Measurements from ENCODE around the gene ETHE1.

The ETHE1 gene

DNA sequence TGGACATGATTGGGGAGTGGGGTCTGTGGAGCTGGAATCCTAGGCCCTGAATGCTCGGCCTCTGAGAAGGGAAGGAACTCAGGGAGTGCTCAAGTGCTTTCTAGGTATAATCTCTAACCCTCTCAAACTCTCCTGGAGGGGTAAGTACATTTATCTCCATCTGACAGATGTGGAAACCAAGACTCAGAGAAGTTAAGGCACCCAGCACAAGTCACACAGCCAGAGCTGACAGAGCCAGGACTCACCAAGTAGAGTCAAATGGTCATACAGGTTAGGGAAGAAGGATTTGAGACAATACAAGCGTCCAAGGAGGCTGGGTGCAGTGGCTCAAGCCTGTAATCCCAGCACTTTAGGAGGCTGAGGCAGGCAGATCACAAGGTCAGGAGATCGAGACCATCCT is 48.7 kb downstream of the ETHE1 start:
- H3K27me3 ChIP-seq (ENCODE audit: low read length): no peaks in the 10 kb centered on the region
- no peak overlapping the region for H3K4me2 ChIP-seq (ENCODE audit: low read depth, low read length, poor library complexity, severe bottlenecking)
- H3K79me2 ChIP-seq (ENCODE audit: insufficient read depth, low read length): no peaks in the 10 kb centered on the region
- no peaks in the 10 kb centered on the region for H3K9me3 ChIP-seq (ENCODE audit: insufficient read depth, low read length)
- no peaks in the 10 kb centered on the region for H3K9me2 ChIP-seq (replicated peaks; ENCODE audit: insufficient read depth, low read length)
- no peak overlapping the region for H3K4me3 ChIP-seq (ENCODE audit: insufficient read depth, low read length, poor library complexity, severe bottlenecking)
- no peaks in the 10 kb centered on the region for H3F3A ChIP-seq (ENCODE audit: insufficient read depth)
- H4K20me1 ChIP-seq (ENCODE audit: low read depth, low read length): no peaks in the 10 kb centered on the region
- H3K27ac ChIP-seq (ENCODE audit: low read depth, low read length): no peak overlapping the region
- no peaks in the 10 kb centered on the region for H3K36me3 ChIP-seq (ENCODE audit: low read length)
- H3K9ac ChIP-seq (ENCODE audit: low read length): no peak overlapping the region
- TF ChIP-seq, protein P1, sequence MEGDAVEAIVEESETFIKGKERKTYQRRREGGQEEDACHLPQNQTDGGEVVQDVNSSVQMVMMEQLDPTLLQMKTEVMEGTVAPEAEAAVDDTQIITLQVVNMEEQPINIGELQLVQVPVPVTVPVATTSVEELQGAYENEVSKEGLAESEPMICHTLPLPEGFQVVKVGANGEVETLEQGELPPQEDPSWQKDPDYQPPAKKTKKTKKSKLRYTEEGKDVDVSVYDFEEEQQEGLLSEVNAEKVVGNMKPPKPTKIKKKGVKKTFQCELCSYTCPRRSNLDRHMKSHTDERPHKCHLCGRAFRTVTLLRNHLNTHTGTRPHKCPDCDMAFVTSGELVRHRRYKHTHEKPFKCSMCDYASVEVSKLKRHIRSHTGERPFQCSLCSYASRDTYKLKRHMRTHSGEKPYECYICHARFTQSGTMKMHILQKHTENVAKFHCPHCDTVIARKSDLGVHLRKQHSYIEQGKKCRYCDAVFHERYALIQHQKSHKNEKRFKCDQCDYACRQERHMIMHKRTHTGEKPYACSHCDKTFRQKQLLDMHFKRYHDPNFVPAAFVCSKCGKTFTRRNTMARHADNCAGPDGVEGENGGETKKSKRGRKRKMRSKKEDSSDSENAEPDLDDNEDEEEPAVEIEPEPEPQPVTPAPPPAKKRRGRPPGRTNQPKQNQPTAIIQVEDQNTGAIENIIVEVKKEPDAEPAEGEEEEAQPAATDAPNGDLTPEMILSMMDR (IDR thresholded peaks at IDR 0.05; ENCODE audit: insufficient read depth, low read length, poor library complexity, severe bottlenecking): no peak
- TF ChIP-seq EZH2phosphoT487 (conservative IDR thresholded peaks at IDR 0.05; ENCODE audit: low read length): no peak
- H2AFZ ChIP-seq (ENCODE audit: low read depth, low read length, severe bottlenecking): no peak overlapping the region

DNA sequence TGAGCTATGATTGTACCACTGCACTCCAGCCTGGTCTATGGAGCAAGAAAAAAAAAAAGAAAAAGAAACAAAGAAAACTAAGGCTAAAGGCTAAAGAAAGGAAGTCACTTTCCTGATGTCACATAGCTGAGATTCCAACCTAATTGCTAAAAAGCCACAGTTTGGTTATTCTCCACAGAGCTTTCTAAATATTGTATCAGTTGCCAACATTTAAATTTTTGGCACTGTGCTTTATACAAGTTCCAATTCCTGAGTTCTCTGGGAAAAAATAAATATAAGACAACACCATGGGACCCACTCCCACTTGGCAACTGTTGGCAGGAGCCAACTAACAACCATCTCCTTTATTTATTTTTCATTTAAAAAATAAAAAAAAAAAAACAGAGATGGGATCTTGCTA is 50.4 kb downstream of the ETHE1 start:
- Histone ChIP-seq H3K9ac (ENCODE audit: low read length) (no peak overlapping the region), H4K20me1 (ENCODE audit: low read depth, low read length) (no peaks in the 10 kb centered on the region), H3K27ac (ENCODE audit: low read depth, low read length) (no peak overlapping the region), H3K4me3 (ENCODE audit: insufficient read depth, low read length, poor library complexity, severe bottlenecking) (no peak overlapping the region), H2AFZ (ENCODE audit: low read depth, low read length, severe bottlenecking) (no peak overlapping the region), H3K4me2 (ENCODE audit: low read depth, low read length, poor library complexity, severe bottlenecking) (no peak overlapping the region), H3K9me3 (ENCODE audit: insufficient read depth, low read length) (no peaks in the 10 kb centered on the region), H3K79me2 (ENCODE audit: insufficient read depth, low read length) (no peaks in the 10 kb centered on the region), H3K9me2 (replicated peaks; ENCODE audit: insufficient read depth, low read length) (no peaks in the 10 kb centered on the region), H3K36me3 (ENCODE audit: low read length) (no peaks in the 10 kb centered on the region), H3K27me3 (ENCODE audit: low read length) (no peaks in the 10 kb centered on the region), H3F3A (ENCODE audit: insufficient read depth) (no peaks in the 10 kb centered on the region)
- TF ChIP-seq, protein P1 (IDR thresholded peaks at IDR 0.05; ENCODE audit: insufficient read depth, low read length, poor library complexity, severe bottlenecking): no peak
- TF ChIP-seq EZH2phosphoT487 (conservative IDR thresholded peaks at IDR 0.05; ENCODE audit: low read length): no peak

DNA sequence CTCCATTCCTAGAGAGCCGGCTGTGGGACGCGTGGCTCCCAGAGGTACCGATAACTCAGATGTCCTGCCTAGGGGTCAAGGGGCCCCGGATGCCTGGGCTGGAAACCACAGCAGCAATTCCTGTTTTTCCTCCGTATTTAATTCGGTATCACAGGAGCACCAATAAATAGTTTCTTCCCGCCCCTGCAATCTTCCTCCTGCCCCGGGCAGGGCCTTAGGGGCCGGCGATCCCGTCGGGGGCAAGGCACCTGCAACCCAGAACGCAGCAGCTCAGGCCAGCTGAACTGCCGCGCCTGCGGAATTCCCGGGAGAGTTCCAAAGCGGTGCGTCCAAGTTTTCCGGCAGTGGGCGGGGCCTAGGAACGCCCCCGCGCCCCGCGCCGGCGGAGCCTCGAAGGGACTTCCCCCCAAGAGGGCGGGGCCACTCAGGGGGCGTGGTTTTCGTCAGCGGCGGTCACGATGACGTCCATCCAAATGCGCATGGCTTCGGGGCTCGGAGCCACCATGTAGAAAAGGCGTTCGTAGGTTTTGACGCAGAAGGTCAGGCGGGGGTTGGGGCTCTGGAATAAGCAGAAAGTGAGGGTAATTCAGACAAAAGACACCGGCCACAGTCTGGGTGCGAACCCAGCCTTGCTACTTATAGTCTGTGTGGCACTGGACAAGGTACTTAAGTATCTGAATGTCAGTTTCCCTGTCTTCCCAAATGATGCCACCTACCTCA is 51.9 kb downstream of the ETHE1 start:
- H3K9me2 ChIP-seq (replicated peaks; ENCODE audit: insufficient read depth, low read length): no peaks in the 10 kb centered on the region
- H2AFZ ChIP-seq (ENCODE audit: low read depth, low read length, severe bottlenecking): no peak overlapping the region
- no peaks in the 10 kb centered on the region for H3K27me3 ChIP-seq (ENCODE audit: low read length)
- no peaks in the 10 kb centered on the region for H3K79me2 ChIP-seq (ENCODE audit: insufficient read depth, low read length)
- H3F3A ChIP-seq (ENCODE audit: insufficient read depth): no peaks in the 10 kb centered on the region
- H4K20me1 ChIP-seq (ENCODE audit: low read depth, low read length): no peaks in the 10 kb centered on the region
- H3K9ac ChIP-seq (ENCODE audit: low read length): no peak overlapping the region
- TF ChIP-seq EZH2phosphoT487 (conservative IDR thresholded peaks at IDR 0.05; ENCODE audit: low read length): no peak
- TF ChIP-seq, protein P1 (IDR thresholded peaks at IDR 0.05; ENCODE audit: insufficient read depth, low read length, poor library complexity, severe bottlenecking): no peak
- no peak overlapping the region for H3K27ac ChIP-seq (ENCODE audit: low read depth, low read length)
- no peak overlapping the region for H3K4me3 ChIP-seq (ENCODE audit: insufficient read depth, low read length, poor library complexity, severe bottlenecking)
- peak overlapping the region; percentile 40 for H3K4me2 ChIP-seq (ENCODE audit: low read depth, low read length, poor library complexity, severe bottlenecking)
- no peaks in the 10 kb centered on the region for H3K9me3 ChIP-seq (ENCODE audit: insufficient read depth, low read length)
- H3K36me3 ChIP-seq (ENCODE audit: low read length): no peaks in the 10 kb centered on the region

All from SU-DHL-6 (cell line).